ENCODE data around the gene UBE3B. TPM values are rescaled to one million over a fixed set of nuclear protein-coding genes. Genes with fewer than 3 reads are reported as not detected.

Gene UBE3B
- polyA plus RNA-seq, 3 donors = 14.4 to 25.9 (median 18.2) TPM

GRCh38 chr12:109527489-109528123 lies 50.2 kb downstream of the UBE3B start:
- no peak overlapping the region for H3K27ac ChIP-seq (ENCODE audit: low read depth in 1 of 2, low read length in 2 of 2)
- Mint-ChIP-seq H3K27me3 (ENCODE audit: low read depth in 3 of 3) (peaks cover 0 to 2% (median 0%) of the 10 kb centered on the region in 3 donors), H3K4me3 (no peak overlapping the region), H3K9me3 (no peaks in the 10 kb centered on the region), H3K4me1 (no peaks in the 10 kb centered on the region), H3K27ac (peak overlapping the region in 2 of 7 donors; percentile 33 to 70), H3K36me3 (peaks cover 77 to 91% of the 10 kb centered on the region in 2 donors)
- TF ChIP-seq CTCF (IDR thresholded peaks at IDR 0.05) = no peak
- intact Hi-C loops (cut with micrococcal nuclease) = no loop called here
- no peak for DNase-seq
- H3K4me1 ChIP-seq (ENCODE audit: control insufficient read depth in 1 of 2, insufficient read depth in 2 of 2, low read length in 2 of 2) = no peaks in the 10 kb centered on the region
- 100% methylated on average over 6 of the region's 8 CpGs for WGBS (ENCODE audit: insufficient coverage)
- no peak overlapping the region for H3K4me2 ChIP-seq (replicated peaks; ENCODE audit: extremely low read depth, low read length, poor library complexity, severe bottlenecking)
- H3K79me2 ChIP-seq (ENCODE audit: insufficient read depth, low read length) = no peaks in the 10 kb centered on the region
- H3K9me3 ChIP-seq (replicated peaks in 1 of 2; ENCODE audit: control insufficient read depth in 1 of 2, insufficient read depth in 1 of 2, low read length in 2 of 2) = no peaks in the 10 kb centered on the region
- H3K4me3 ChIP-seq (replicated peaks in 1 of 3; ENCODE audit: low read depth in 2 of 3, low read length in 3 of 3) = no peak overlapping the region
- no peak overlapping the region for H2AFZ ChIP-seq (ENCODE audit: insufficient read depth, low read depth, low read length, poor library complexity, severe bottlenecking)
- H3K36me3 ChIP-seq (replicated peaks in 1 of 2; ENCODE audit: control insufficient read depth in 1 of 2, insufficient read depth in 2 of 2, low read length in 2 of 2) = peaks cover 63 to 100% of the 10 kb centered on the region in 2 donors
- H4K20me1 ChIP-seq (ENCODE audit: insufficient read depth, low read length) = no peaks in the 10 kb centered on the region
- no peak overlapping the region for H3K9ac ChIP-seq (ENCODE audit: insufficient read depth, low read length, poor library complexity, severe bottlenecking)
- no peaks in the 10 kb centered on the region for H3K27me3 ChIP-seq (ENCODE audit: control insufficient read depth in 2 of 2, insufficient read depth in 2 of 2, low read length in 2 of 2)

- H3K4me2 ChIP-seq (replicated peaks; ENCODE audit: extremely low read depth, low read length, poor library complexity, severe bottlenecking) = no peak overlapping the region
- H3K79me2 ChIP-seq (ENCODE audit: insufficient read depth, low read length) = no peaks in the 10 kb centered on the region
- peaks cover 59 to 100% of the 10 kb centered on the region in 2 donors for H3K36me3 ChIP-seq (replicated peaks in 1 of 2; ENCODE audit: control insufficient read depth in 1 of 2, insufficient read depth in 2 of 2, low read length in 2 of 2)
- Mint-ChIP-seq H3K27me3 (ENCODE audit: low read depth in 3 of 3) (peaks cover 0 to 3% (median 0%) of the 10 kb centered on the region in 3 donors), H3K36me3 (peaks cover 70 to 87% of the 10 kb centered on the region in 2 donors), H3K4me1 (no peaks in the 10 kb centered on the region), H3K9me3 (no peaks in the 10 kb centered on the region), H3K4me3 (no peak overlapping the region), H3K27ac (peak overlapping the region in 1 of 7 donors; percentile 6)
- WGBS (ENCODE audit: insufficient coverage) = 99% methylated on average over 12 of the region's 19 CpGs
- no peak for TF ChIP-seq CTCF (IDR thresholded peaks at IDR 0.05)
- no peaks in the 10 kb centered on the region for H4K20me1 ChIP-seq (ENCODE audit: insufficient read depth, low read length)
- no peak overlapping the region for H2AFZ ChIP-seq (ENCODE audit: insufficient read depth, low read depth, low read length, poor library complexity, severe bottlenecking)
- no peak overlapping the region for H3K9ac ChIP-seq (ENCODE audit: insufficient read depth, low read length, poor library complexity, severe bottlenecking)
- DNase-seq = no peak
- H3K4me1 ChIP-seq (ENCODE audit: control insufficient read depth in 1 of 2, insufficient read depth in 2 of 2, low read length in 2 of 2) = no peaks in the 10 kb centered on the region
- no peaks in the 10 kb centered on the region for H3K9me3 ChIP-seq (replicated peaks in 1 of 2; ENCODE audit: control insufficient read depth in 1 of 2, insufficient read depth in 1 of 2, low read length in 2 of 2)
- no peak overlapping the region for H3K27ac ChIP-seq (ENCODE audit: low read depth in 1 of 2, low read length in 2 of 2)
- intact Hi-C loops (cut with micrococcal nuclease) = no loop called here
- H3K27me3 ChIP-seq (ENCODE audit: control insufficient read depth in 2 of 2, insufficient read depth in 2 of 2, low read length in 2 of 2) = no peaks in the 10 kb centered on the region
- no peak overlapping the region for H3K4me3 ChIP-seq (replicated peaks in 1 of 3; ENCODE audit: low read depth in 2 of 3, low read length in 3 of 3)
Measured at GRCh38 chr12:109529691-109530640, 52.5 kb downstream of the UBE3B start.

Measured in CD14-positive monocyte (primary cell).